C4-2B (cell line): ENCODE measurements around the gene DTD2.

Source experiments
- CTCF ChIP-seq: fragments of 450-650 bp; conservative IDR thresholded peaks from 2 replicates; pipeline ENCODE4 v1.5.1; 2017; ENCODE audit warnings: mild to moderate bottlenecking
- ZFX ChIP-seq: fragments of 450-650 bp; IDR thresholded peaks from 2 replicates; pipeline ENCODE4 v1.6.1; 2017

DNA sequence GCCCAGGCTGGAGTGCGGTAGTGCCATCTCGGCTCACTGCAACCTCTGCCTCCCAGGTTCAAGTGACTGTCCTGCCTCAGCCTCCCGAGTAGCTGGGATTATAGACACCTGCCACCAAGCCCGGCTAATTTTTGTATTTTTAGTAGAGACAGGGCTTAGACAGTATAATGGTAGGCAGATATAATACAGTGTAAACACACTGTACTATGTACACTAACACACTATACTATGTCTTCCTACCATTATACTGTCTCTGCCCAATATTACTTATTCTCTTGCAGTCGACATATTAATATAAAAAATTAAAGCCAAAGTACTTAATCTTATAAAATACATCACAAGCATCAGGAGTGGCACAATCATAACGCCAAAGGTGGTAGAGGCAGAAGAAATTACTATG is 15.0 kb downstream of the DTD2 start:
- TF ChIP-seq CTCF (no peak), ZFX (no peak)
